SK-N-SH (cell line): Measurements from ENCODE around the gene KNDC1. TPM values are rescaled to one million over a fixed set of nuclear protein-coding genes. Genes with fewer than 3 reads are reported as not detected.
A peak's percentile ranks its signal among the peaks of the same experiment; 100 is the strongest.

ENCODE experiments used
- CTCF ChIA-PET: fragments of 300-600, 350-600 bp; formaldehyde crosslinking; extraction: SDS; loops from one replicate; lab custom pipeline; 2021; lab: Yijun Ruan, JAX
- POLR2A ChIA-PET: fragments of 350-600 bp; sonication (Branson Sonifier 250); formaldehyde crosslinking; extraction: SDS; loops from one replicate; lab custom pipeline; 2020; ENCODE audit warnings: antibody characterized with exemption, inconsistent platforms; lab: Yijun Ruan, JAX
- DNase-seq: peaks from one replicate; pipeline ENCODE4 v3.0.0; 2012
- H2AFZ ChIP-seq: fragments of 200-600 bp; sonication (generic); 2 replicates; pipeline ENCODE4 v1.8.1; 2016; ENCODE audit warnings: antibody characterized with exemption, mild to moderate bottlenecking, low read depth
- H3F3A ChIP-seq: fragments of 200-600 bp; sonication (generic); replicated peaks from 2 replicates; pipeline ENCODE3; 2016; ENCODE audit warnings: antibody characterized with exemption, mild to moderate bottlenecking; ENCODE audit not compliant: insufficient read depth
- H3K27ac ChIP-seq, 2 experiments: fragments of 200-500 bp in 1 of 2; fragments of 200-600 bp in 1 of 2; sonication (Bioruptor generic) in 1 of 2; sonication (generic), shearing (Covaris generic) in 1 of 2; 2 replicates each; pipeline versions ENCODE4 v1.5.1 to v1.6.1; 2014 to 2016; ENCODE audit warnings: low read depth in 2 of 2, inconsistent platforms in 1 of 2, low read length in 1 of 2, mild to moderate bottlenecking in 1 of 2, mixed read lengths in 1 of 2
- H3K27me3 ChIP-seq: fragments of 200-600 bp; sonication (generic), shearing (Covaris generic); 2 replicates; pipeline ENCODE4 v1.6.1; 2016; ENCODE audit warnings: mixed run types; ENCODE audit not compliant: insufficient read depth
- H3K36me3 ChIP-seq, 2 experiments: fragments of 200-500 bp in 1 of 2; fragments of 200-600 bp in 1 of 2; sonication (Bioruptor generic) in 1 of 2; sonication (generic) in 1 of 2; replicated peaks in 1 of 2; 2 replicates each; pipeline versions ENCODE3 to v1.5.1; 2014 to 2016; ENCODE audit warnings: low read length in 1 of 2, mild to moderate bottlenecking in 1 of 2; ENCODE audit not compliant: insufficient read depth in 2 of 2, control insufficient read depth in 1 of 2
- H3K4me1 ChIP-seq, 2 experiments: fragments of 200-500 bp in 1 of 2; fragments of 200-600 bp in 1 of 2; sonication (Bioruptor generic) in 1 of 2; sonication (generic), shearing (Covaris generic) in 1 of 2; 2 replicates each; pipeline versions ENCODE4 v1.5.1 to v1.6.1; 2014 to 2016; ENCODE audit warnings: low read depth in 1 of 2, low read length in 1 of 2, mixed run types in 1 of 2; ENCODE audit not compliant: insufficient read depth in 2 of 2, control insufficient read depth in 1 of 2
- H3K4me2 ChIP-seq: fragments of 200-600 bp; sonication (generic), shearing (Covaris generic); 2 replicates; pipeline ENCODE4 v1.6.1; 2017; ENCODE audit warnings: mixed run types
- H3K4me3 ChIP-seq, 2 experiments: fragments of 200-500 bp in 1 of 2; fragments of 200-600 bp in 1 of 2; sonication (Bioruptor generic) in 1 of 2; sonication (generic), shearing (Covaris generic) in 1 of 2; 2 replicates each; pipeline versions ENCODE4 v1.5.1 to v1.8.1; 2014 to 2016; ENCODE audit warnings: low read depth in 2 of 2, inconsistent platforms in 1 of 2, low read length in 1 of 2, mild to moderate bottlenecking in 1 of 2, mixed read lengths in 1 of 2, moderate library complexity in 1 of 2
- H3K79me2 ChIP-seq: fragments of 200-600 bp; sonication (generic); 2 replicates; pipeline ENCODE4 v1.8.1; 2017; ENCODE audit warnings: mild to moderate bottlenecking; ENCODE audit not compliant: insufficient read depth
- H3K9ac ChIP-seq: fragments of 200-600 bp; sonication (generic); 2 replicates; pipeline ENCODE4 v1.6.1; 2017; ENCODE audit warnings: mixed run types
- H3K9me2 ChIP-seq: fragments of 200-600 bp; sonication (generic); 2 replicates; pipeline ENCODE4 v1.6.1; 2017; ENCODE audit warnings: mixed run types
- H3K9me3 ChIP-seq: fragments of 200-600 bp; sonication (generic); 2 replicates; pipeline ENCODE4 v1.6.1; 2017; ENCODE audit warnings: mixed run types, mild to moderate bottlenecking, moderate library complexity
- H4K20me1 ChIP-seq: fragments of 200-600 bp; sonication (generic); 2 replicates; pipeline ENCODE4 v1.6.1; 2017; ENCODE audit warnings: mild to moderate bottlenecking, mixed run types; ENCODE audit not compliant: insufficient read depth
- CHD2 ChIP-seq: fragments of 150-350 bp; IDR thresholded peaks from 2 replicates; pipeline ENCODE4 v1.6.1; 2018; ENCODE audit warnings: low read length; ENCODE audit not compliant: partially characterized antibody
- FOSL2 ChIP-seq: IDR thresholded peaks from 2 replicates; pipeline ENCODE4 v1.4.0; 2012; ENCODE audit warnings: low read depth, mild to moderate bottlenecking, moderate library complexity, borderline replicate concordance
- FOXJ3 ChIP-seq: sonication (generic); formaldehyde crosslinking; IDR thresholded peaks from 2 replicates; pipeline ENCODE4 v1.5.1; 2020; ENCODE audit warnings: mild to moderate bottlenecking, missing genetic modification reagents
- FOXM1 ChIP-seq: IDR thresholded peaks from 2 replicates; pipeline ENCODE4 v1.4.0; 2012; ENCODE audit warnings: low read depth, mild to moderate bottlenecking
- GATA2 ChIP-seq: sonication (generic); formaldehyde crosslinking; IDR thresholded peaks from 2 replicates; pipeline ENCODE4 v1.5.0; 2020; ENCODE audit warnings: mild to moderate bottlenecking, missing genetic modification reagents
- MXI1 ChIP-seq: IDR thresholded peaks from 2 replicates; pipeline ENCODE4 v1.6.1; 2012; ENCODE audit warnings: mild to moderate bottlenecking, low read depth, low read length, improper control_type of control experiment
- NRF1 ChIP-seq: IDR thresholded peaks from 2 replicates; pipeline ENCODE4 v1.6.1; 2012; ENCODE audit warnings: low read depth, mild to moderate bottlenecking, low read length
- POLR2AphosphoS5 ChIP-seq: IDR thresholded peaks from 2 replicates; pipeline ENCODE4 v1.6.1; 2012; ENCODE audit warnings: low read depth, low read length
- RAD21 ChIP-seq: IDR thresholded peaks from 2 replicates; pipeline ENCODE4 v1.6.1; 2012; ENCODE audit warnings: mild to moderate bottlenecking, low read length
- RCOR1 ChIP-seq: fragments of 150-350 bp; IDR thresholded peaks from 2 replicates; pipeline ENCODE4 v1.6.1; 2017; ENCODE audit warnings: antibody characterized with exemption, low read length
- RFX5 ChIP-seq: IDR thresholded peaks from 2 replicates; pipeline ENCODE4 v1.6.1; 2012; ENCODE audit warnings: mild to moderate bottlenecking, improper control_type of control experiment, low read length
- RXRA ChIP-seq: IDR thresholded peaks from 2 replicates; pipeline ENCODE4 v1.4.0; 2012; ENCODE audit warnings: low read depth, mild to moderate bottlenecking, borderline replicate concordance
- SIN3A ChIP-seq: IDR thresholded peaks from 2 replicates; pipeline ENCODE4 v1.6.1; 2012; ENCODE audit warnings: low read depth, mild to moderate bottlenecking, low read length, moderate library complexity, borderline replicate concordance
- TAF1 ChIP-seq: IDR thresholded peaks from 2 replicates; pipeline ENCODE4 v1.6.1; 2012; ENCODE audit warnings: low read depth, mild to moderate bottlenecking, low read length, moderate library complexity, borderline replicate concordance
- TEAD4 ChIP-seq: IDR thresholded peaks from 2 replicates; pipeline ENCODE4 v1.4.0; 2012; ENCODE audit warnings: mild to moderate bottlenecking, borderline replicate concordance; ENCODE audit not compliant: insufficient read depth
- WGBS: methylation state at CpG from one replicate; pipeline ENCODE4 v1.1.6; 2017; ENCODE audit warnings: low lambda C conversion rate; 5-methylcytosine and 5-hydroxymethylcytosine counted together
- polyA plus RNA-seq, 3 experiments: library from polyadenylated mRNA; depleted of rRNA; stranded (reverse); fragments of >200 nt; gene quantifications; 2 replicates each; pipeline ENCODE4 v1.2.3, GENCODE V29; 2012
- TF ChIP-seq, protein P1 (sequence below): fragments of 150-350 bp; IDR thresholded peaks from 2 replicates; pipeline ENCODE4 v1.6.1; 2017; ENCODE audit warnings: antibody characterized with exemption, low read length, low read depth, borderline replicate concordance
- TF ChIP-seq, protein P2 (sequence below): IDR thresholded peaks from 2 replicates; pipeline ENCODE4 v1.4.0; 2012; ENCODE audit warnings: low read depth
- TF ChIP-seq, protein P3 (sequence below): IDR thresholded peaks from 2 replicates; pipeline ENCODE4 v1.4.0; 2012; ENCODE audit warnings: low read depth, borderline replicate concordance
- TF ChIP-seq, protein P4 (sequence below): fragments of 150-350 bp; IDR thresholded peaks from 2 replicates; pipeline ENCODE4 v1.6.1; 2016; ENCODE audit warnings: mild to moderate bottlenecking, low read depth, low read length
- TF ChIP-seq, protein P5 (sequence below): fragments of 200-600 bp; sonication (generic); IDR thresholded peaks from 2 replicates; pipeline ENCODE4 v1.6.1; 2017; ENCODE audit warnings: antibody characterized with exemption, mild to moderate bottlenecking, moderate library complexity
- TF ChIP-seq, protein P6 (sequence below): IDR thresholded peaks from 2 replicates; pipeline ENCODE4; 2012

The KNDC1 gene
- polyA plus RNA-seq, 1 of the 3 experiments (the other 2 are of a cell fraction), result 1.4 TPM

DNA sequence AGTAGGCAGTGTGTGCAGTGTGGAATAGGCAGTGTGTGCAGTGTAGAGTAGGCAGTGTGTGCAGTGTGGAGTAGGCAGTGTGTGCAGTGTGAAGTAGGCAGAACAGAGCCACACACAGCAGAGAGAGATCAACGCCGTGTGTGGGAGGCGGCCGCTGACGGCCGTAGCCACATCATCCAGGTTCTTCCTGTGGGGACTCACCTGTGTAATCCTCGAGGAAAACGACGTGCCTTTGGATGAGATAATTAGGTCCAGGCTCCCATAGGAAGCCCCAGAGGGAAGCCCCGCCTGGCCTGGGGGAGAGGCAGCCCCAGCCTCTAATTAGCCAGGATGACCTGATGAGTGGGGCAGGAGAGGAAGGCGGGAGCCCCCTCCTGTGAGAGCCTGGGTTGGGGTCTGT is 25.4 kb downstream of the KNDC1 start:
- no peaks in the 10 kb centered on the region for H3K9me2 ChIP-seq
- H3K27me3 ChIP-seq, result no peaks in the 10 kb centered on the region; the same call in 1 of the 2 replicates
- ChIA-PET CTCF (no interaction called here), POLR2A (no interaction called here)
- no peaks in the 10 kb centered on the region for H3F3A ChIP-seq
- H3K4me2 ChIP-seq, result no peak overlapping the region
- TF ChIP-seq, protein P1, sequence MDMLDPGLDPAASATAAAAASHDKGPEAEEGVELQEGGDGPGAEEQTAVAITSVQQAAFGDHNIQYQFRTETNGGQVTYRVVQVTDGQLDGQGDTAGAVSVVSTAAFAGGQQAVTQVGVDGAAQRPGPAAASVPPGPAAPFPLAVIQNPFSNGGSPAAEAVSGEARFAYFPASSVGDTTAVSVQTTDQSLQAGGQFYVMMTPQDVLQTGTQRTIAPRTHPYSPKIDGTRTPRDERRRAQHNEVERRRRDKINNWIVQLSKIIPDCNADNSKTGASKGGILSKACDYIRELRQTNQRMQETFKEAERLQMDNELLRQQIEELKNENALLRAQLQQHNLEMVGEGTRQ, result no peak
- no peak for TF ChIP-seq TEAD4
- no peak for TF ChIP-seq TAF1
- TF ChIP-seq, protein P2, sequence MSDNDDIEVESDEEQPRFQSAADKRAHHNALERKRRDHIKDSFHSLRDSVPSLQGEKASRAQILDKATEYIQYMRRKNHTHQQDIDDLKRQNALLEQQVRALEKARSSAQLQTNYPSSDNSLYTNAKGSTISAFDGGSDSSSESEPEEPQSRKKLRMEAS, result no peak
- TF ChIP-seq NRF1, result no peak
- no peak for TF ChIP-seq GATA2 (CRISPR knock-in tag)
- TF ChIP-seq, protein P3, sequence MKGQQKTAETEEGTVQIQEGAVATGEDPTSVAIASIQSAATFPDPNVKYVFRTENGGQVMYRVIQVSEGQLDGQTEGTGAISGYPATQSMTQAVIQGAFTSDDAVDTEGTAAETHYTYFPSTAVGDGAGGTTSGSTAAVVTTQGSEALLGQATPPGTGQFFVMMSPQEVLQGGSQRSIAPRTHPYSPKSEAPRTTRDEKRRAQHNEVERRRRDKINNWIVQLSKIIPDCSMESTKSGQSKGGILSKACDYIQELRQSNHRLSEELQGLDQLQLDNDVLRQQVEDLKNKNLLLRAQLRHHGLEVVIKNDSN, result no peak
- no peak for DNase-seq
- peaks cover 0 to 2% of the 10 kb centered on the region in 2 experiments; a peak in 1 of 4 replicates for H3K4me1 ChIP-seq
- H4K20me1 ChIP-seq, result no peaks in the 10 kb centered on the region
- no peak overlapping the region for H3K9ac ChIP-seq
- H2AFZ ChIP-seq, result no peak overlapping the region
- no peaks in the 10 kb centered on the region for H3K36me3 ChIP-seq
- no peaks in the 10 kb centered on the region for H3K79me2 ChIP-seq
- H3K4me3 ChIP-seq, result no peak overlapping the region
- H3K27ac ChIP-seq, result no peak overlapping the region
- WGBS, result 43% methylated on average over 11 of the region's 11 CpGs
- no peaks in the 10 kb centered on the region for H3K9me3 ChIP-seq

DNA sequence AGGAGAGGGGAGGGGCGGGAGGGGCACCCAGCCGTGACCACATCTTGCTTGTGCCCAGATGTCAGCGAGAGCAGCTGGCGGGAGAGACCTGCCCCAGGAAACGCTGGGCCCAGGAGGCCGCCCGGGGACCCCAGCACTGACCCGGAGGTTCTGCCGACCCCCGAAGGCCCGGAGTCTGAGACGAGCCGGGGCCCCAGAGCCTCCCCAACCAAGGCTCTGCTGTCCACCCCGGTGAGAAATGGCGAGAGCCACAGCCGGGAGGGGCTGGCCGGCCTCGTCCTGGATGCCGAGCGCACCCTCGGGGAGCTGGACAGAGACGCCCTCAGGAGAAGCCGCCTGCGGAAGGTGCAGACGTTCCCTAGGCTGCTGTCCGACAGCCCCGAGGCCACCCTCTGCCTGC is 25.9 kb downstream of the KNDC1 start:
- WGBS, result 46% methylated on average over 21 of the region's 27 CpGs
- Histone ChIP-seq H3K9me3 (no peaks in the 10 kb centered on the region), H4K20me1 (no peaks in the 10 kb centered on the region), H3K27ac (no peak overlapping the region), H3K9ac (no peak overlapping the region), H2AFZ (no peak overlapping the region), H3K36me3 (no peaks in the 10 kb centered on the region), H3K4me3 (no peak overlapping the region), H3F3A (no peaks in the 10 kb centered on the region), H3K9me2 (no peaks in the 10 kb centered on the region), H3K4me2 (no peak overlapping the region), H3K27me3 (no peaks in the 10 kb centered on the region), H3K4me1 (no peaks in the 10 kb centered on the region; a peak in 1 of 4 replicates), H3K79me2 (no peaks in the 10 kb centered on the region)
- POLR2A ChIA-PET, result no interaction called here
- DNase-seq, result peak; percentile 77
- CTCF ChIA-PET, result interaction anchor here (1.5 kb wide), 1 partner anchor 42 kb away, joined by 5 read pairs; no protein-coding TSS in a partner anchor
- TF ChIP-seq, protein P4, sequence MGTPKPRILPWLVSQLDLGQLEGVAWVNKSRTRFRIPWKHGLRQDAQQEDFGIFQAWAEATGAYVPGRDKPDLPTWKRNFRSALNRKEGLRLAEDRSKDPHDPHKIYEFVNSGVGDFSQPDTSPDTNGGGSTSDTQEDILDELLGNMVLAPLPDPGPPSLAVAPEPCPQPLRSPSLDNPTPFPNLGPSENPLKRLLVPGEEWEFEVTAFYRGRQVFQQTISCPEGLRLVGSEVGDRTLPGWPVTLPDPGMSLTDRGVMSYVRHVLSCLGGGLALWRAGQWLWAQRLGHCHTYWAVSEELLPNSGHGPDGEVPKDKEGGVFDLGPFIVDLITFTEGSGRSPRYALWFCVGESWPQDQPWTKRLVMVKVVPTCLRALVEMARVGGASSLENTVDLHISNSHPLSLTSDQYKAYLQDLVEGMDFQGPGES, result no peak
- TF ChIP-seq RXRA (no peak), RAD21 (no peak), MXI1 (no peak), SIN3A (no peak), FOXJ3 (CRISPR knock-in tag) (no peak), RCOR1 (no peak), RFX5 (no peak), POLR2AphosphoS5 (no peak), CHD2 (no peak), TAF1 (no peak), FOXM1 (no peak), GATA2 (CRISPR knock-in tag) (no peak), NRF1 (no peak), FOSL2 (no peak)
- TF ChIP-seq, protein P5, sequence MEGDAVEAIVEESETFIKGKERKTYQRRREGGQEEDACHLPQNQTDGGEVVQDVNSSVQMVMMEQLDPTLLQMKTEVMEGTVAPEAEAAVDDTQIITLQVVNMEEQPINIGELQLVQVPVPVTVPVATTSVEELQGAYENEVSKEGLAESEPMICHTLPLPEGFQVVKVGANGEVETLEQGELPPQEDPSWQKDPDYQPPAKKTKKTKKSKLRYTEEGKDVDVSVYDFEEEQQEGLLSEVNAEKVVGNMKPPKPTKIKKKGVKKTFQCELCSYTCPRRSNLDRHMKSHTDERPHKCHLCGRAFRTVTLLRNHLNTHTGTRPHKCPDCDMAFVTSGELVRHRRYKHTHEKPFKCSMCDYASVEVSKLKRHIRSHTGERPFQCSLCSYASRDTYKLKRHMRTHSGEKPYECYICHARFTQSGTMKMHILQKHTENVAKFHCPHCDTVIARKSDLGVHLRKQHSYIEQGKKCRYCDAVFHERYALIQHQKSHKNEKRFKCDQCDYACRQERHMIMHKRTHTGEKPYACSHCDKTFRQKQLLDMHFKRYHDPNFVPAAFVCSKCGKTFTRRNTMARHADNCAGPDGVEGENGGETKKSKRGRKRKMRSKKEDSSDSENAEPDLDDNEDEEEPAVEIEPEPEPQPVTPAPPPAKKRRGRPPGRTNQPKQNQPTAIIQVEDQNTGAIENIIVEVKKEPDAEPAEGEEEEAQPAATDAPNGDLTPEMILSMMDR, result no peak
- TF ChIP-seq, protein P6, sequence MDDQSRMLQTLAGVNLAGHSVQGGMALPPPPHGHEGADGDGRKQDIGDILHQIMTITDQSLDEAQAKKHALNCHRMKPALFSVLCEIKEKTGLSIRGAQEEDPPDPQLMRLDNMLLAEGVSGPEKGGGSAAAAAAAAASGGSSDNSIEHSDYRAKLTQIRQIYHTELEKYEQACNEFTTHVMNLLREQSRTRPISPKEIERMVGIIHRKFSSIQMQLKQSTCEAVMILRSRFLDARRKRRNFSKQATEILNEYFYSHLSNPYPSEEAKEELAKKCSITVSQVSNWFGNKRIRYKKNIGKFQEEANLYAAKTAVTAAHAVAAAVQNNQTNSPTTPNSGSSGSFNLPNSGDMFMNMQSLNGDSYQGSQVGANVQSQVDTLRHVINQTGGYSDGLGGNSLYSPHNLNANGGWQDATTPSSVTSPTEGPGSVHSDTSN, result no peak
- TF ChIP-seq, protein P1, result no peak
